Mesenchymal stem cell (in vitro differentiated cells and primary cell): Measurements from ENCODE around the gene ADPRS.

Experiments
- DNase-seq: peaks from one replicate; pipeline ENCODE4 v3.0.0-alpha.2; 2013
- H2AFZ ChIP-seq: one replicate; pipeline ENCODE4 v1.6.1; 2013; ENCODE audit warnings: low read depth, mild to moderate bottlenecking, control low read depth, inconsistent platforms, low read length, moderate library complexity
- H2AK5ac ChIP-seq: 2 replicates; pipeline ENCODE4 v1.6.1; 2013; ENCODE audit warnings: low read length, moderate library complexity, mild to moderate bottlenecking, inconsistent platforms; ENCODE audit not compliant: severe bottlenecking
- H2BK120ac ChIP-seq: one replicate; pipeline ENCODE4 v1.6.1; 2013; ENCODE audit warnings: low read depth, mild to moderate bottlenecking, inconsistent platforms, low read length, moderate library complexity
- H2BK12ac ChIP-seq, 2 experiments: one replicate each; pipeline ENCODE4 v1.6.1; 2013; ENCODE audit warnings: inconsistent platforms in 2 of 2, low read length in 2 of 2, mild to moderate bottlenecking in 2 of 2, moderate library complexity in 2 of 2, control low read depth in 1 of 2
- H2BK15ac ChIP-seq: one replicate; pipeline ENCODE4 v1.6.1; 2013; ENCODE audit warnings: mild to moderate bottlenecking, low read depth, inconsistent platforms; ENCODE audit not compliant: poor library complexity, severe bottlenecking
- H2BK5ac ChIP-seq: 2 replicates; pipeline ENCODE4 v1.6.1; 2013; ENCODE audit warnings: low read depth, mild to moderate bottlenecking, low read length, control low read depth, inconsistent platforms; ENCODE audit not compliant: poor library complexity, severe bottlenecking
- H3K14ac ChIP-seq, 2 experiments: one replicate each; pipeline ENCODE4 v1.6.1; 2013; ENCODE audit warnings: inconsistent platforms in 2 of 2, low read length in 2 of 2, control low read depth in 1 of 2, mild to moderate bottlenecking in 1 of 2, moderate library complexity in 1 of 2
- H3K18ac ChIP-seq, 2 experiments: one replicate each; pipeline ENCODE4 v1.6.1; 2013; ENCODE audit warnings: inconsistent platforms in 2 of 2, low read length in 2 of 2, control low read depth in 1 of 2, low read depth in 1 of 2, mild to moderate bottlenecking in 1 of 2
- H3K23ac ChIP-seq, 2 experiments: one replicate each; pipeline ENCODE4 v1.6.1; 2013; ENCODE audit warnings: inconsistent platforms in 2 of 2, low read length in 2 of 2, mild to moderate bottlenecking in 2 of 2, moderate library complexity in 2 of 2, control low read depth in 1 of 2
- H3K27ac ChIP-seq: 2 replicates; pipeline ENCODE4 v1.5.1; 2013; ENCODE audit warnings: mild to moderate bottlenecking, moderate library complexity, low read length, control low read depth, inconsistent platforms; ENCODE audit not compliant: poor library complexity, severe bottlenecking
- H3K27me3 ChIP-seq, 2 experiments: 2 replicates each; pipeline versions ENCODE4 v1.6.1 to v1.7.0; 2013; ENCODE audit warnings: low read length in 2 of 2, mild to moderate bottlenecking in 2 of 2, moderate library complexity in 2 of 2, control low read depth in 1 of 2, inconsistent platforms in 1 of 2; ENCODE audit not compliant: control insufficient read depth in 1 of 2, insufficient read depth in 1 of 2
- H3K36me3 ChIP-seq, 2 experiments: 2 replicates each; pipeline versions ENCODE4 v1.6.1 to v1.7.0; 2013; ENCODE audit warnings: low read length in 2 of 2, control low read depth in 1 of 2, inconsistent platforms in 1 of 2, low read depth in 1 of 2, mild to moderate bottlenecking in 1 of 2; ENCODE audit not compliant: insufficient read depth in 2 of 2, control insufficient read depth in 1 of 2
- H3K4ac ChIP-seq, 2 experiments: one replicate each; pipeline ENCODE4 v1.6.1; 2013; ENCODE audit warnings: inconsistent platforms in 2 of 2, low read length in 2 of 2, mild to moderate bottlenecking in 2 of 2, moderate library complexity in 2 of 2, control low read depth in 1 of 2, low read depth in 1 of 2
- H3K4me1 ChIP-seq: 2 replicates; pipeline ENCODE4 v1.6.1; 2013; ENCODE audit warnings: low read depth, low read length, control low read depth; ENCODE audit not compliant: control insufficient read depth, insufficient read depth
- H3K4me2 ChIP-seq: 2 replicates; pipeline ENCODE4 v1.6.1; 2013; ENCODE audit warnings: low read length, mild to moderate bottlenecking, inconsistent platforms; ENCODE audit not compliant: poor library complexity, severe bottlenecking
- H3K4me3 ChIP-seq, 2 experiments: 2 replicates each; pipeline versions ENCODE4 v1.5.1 to v1.7.0; 2013; ENCODE audit warnings: low read length in 2 of 2, mild to moderate bottlenecking in 2 of 2, control low read depth in 1 of 2, low read depth in 1 of 2; ENCODE audit not compliant: insufficient read depth in 1 of 2
- H3K79me1 ChIP-seq: replicated peaks from 2 replicates; pipeline ENCODE4 v1.6.1; 2013; ENCODE audit warnings: mild to moderate bottlenecking, control low read depth, low read length, inconsistent platforms; ENCODE audit not compliant: poor library complexity, severe bottlenecking
- H3K9ac ChIP-seq: 2 replicates; pipeline ENCODE4 v1.7.0; 2013; ENCODE audit warnings: mild to moderate bottlenecking, low read length, moderate library complexity
- H3K9me3 ChIP-seq: 2 replicates; pipeline ENCODE4 v1.7.0; 2013; ENCODE audit warnings: mild to moderate bottlenecking, low read length; ENCODE audit not compliant: control insufficient read depth
- H4K8ac ChIP-seq: one replicate; pipeline ENCODE4 v1.6.1; 2013; ENCODE audit warnings: inconsistent platforms, mild to moderate bottlenecking, low read length, moderate library complexity
- H4K91ac ChIP-seq: one replicate; pipeline ENCODE4 v1.6.1; 2013; ENCODE audit warnings: mild to moderate bottlenecking, low read length, inconsistent platforms
- WGBS: methylation state at CpG from one replicate; pipeline ENCODE4 v1.1.7; 2013; ENCODE audit warnings: mixed read lengths; 5-methylcytosine and 5-hydroxymethylcytosine counted together

ADPRS gene

DNA sequence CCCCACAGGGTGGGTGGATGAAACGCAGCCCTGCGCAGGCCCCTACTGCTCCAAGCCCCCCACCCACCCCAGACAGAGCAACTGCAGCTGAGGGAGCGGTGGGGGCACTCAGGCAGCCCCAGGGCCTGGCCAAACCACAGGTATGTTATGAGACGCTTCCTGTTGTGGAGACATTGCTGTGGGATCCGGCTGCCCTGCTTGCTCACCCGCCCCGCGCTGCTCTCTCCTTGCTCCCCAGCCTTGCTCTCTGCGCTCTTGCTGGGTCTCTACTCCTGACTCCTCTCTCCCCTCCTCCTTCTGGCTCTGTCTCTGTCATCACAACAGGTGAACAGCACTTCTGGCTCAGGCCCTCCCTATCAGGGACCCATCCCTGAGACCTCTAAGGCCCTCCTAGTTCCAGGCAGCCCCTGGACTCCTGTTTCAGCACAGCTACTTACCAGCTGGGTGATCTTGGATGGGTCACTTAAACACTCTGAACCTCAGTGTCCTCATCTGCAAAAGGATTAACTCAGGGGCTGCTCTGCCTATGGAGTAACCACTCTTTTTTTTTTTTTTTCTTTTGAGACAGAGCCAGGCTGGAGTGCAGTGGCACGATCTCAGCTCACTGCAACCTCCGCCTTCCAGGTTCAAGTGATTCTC is 20.5 kb downstream of the ADPRS start:
- peak overlapping the region; percentile 70 for H4K91ac ChIP-seq
- H3K4me3 ChIP-seq, result no peak overlapping the region
- peak overlapping the region in 1 of 2 experiments; percentile 17 for H3K4ac ChIP-seq
- peak overlapping the region; percentile 93 for H2AK5ac ChIP-seq
- H4K8ac ChIP-seq, result peak overlapping the region; percentile 27
- peak overlapping the region; percentile 84 for H2BK5ac ChIP-seq
- peaks cover 35% of the 10 kb centered on the region for H3K4me1 ChIP-seq
- no peak overlapping the region for H3K23ac ChIP-seq
- H3K27ac ChIP-seq, result peak overlapping the region; percentile 93
- DNase-seq, result peak; percentile 69
- no peaks in the 10 kb centered on the region for H3K9me3 ChIP-seq
- H3K36me3 ChIP-seq, result peaks cover 3 to 9% of the 10 kb centered on the region in 2 experiments
- H2BK12ac ChIP-seq, result peak overlapping the region in 1 of 2 experiments; percentile 45
- H3K27me3 ChIP-seq, result no peaks in the 10 kb centered on the region
- H3K18ac ChIP-seq, result peak overlapping the region; percentile 16 to 26
- no peak overlapping the region for H2BK15ac ChIP-seq
- H3K14ac ChIP-seq, result no peak overlapping the region
- peak overlapping the region; percentile 22 for H3K9ac ChIP-seq
- WGBS, result 56% methylated on average over 9 of the region's 11 CpGs
- no peak overlapping the region for H2BK120ac ChIP-seq
- H3K4me2 ChIP-seq, result peak overlapping the region; percentile 24
- no peak overlapping the region for H2AFZ ChIP-seq
- no peaks in the 10 kb centered on the region for H3K79me1 ChIP-seq

DNA sequence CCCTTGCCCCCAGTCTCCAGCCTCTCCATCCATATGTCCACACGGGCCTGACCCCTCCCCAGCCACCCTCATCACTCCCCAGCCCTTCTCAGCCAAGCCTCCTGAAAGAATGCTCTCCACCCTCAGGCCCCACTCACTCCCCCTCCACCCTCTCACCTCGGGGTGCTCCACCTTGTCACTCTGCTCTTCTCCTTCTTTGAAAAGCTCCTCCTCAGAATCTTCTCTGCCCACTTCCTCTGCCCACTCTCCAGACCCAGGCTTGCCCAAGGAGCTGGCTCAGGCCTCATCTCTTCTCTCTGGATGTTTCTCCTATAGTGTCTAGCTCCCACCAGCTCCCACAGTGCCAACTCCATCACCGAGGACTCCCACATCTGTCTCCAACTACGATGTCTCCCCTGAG is 22.5 kb downstream of the ADPRS start:
- peaks cover 8 to 9% of the 10 kb centered on the region in 2 experiments for H3K36me3 ChIP-seq
- H3K9ac ChIP-seq, result no peak overlapping the region
- H3K4me3 ChIP-seq, result no peak overlapping the region
- H3K18ac ChIP-seq, result no peak overlapping the region
- DNase-seq, result no peak
- no peaks in the 10 kb centered on the region for H3K79me1 ChIP-seq
- H3K4me1 ChIP-seq, result peaks cover 52% of the 10 kb centered on the region
- no peak overlapping the region for H2BK5ac ChIP-seq
- no peak overlapping the region for H2BK15ac ChIP-seq
- no peak overlapping the region for H2BK12ac ChIP-seq
- no peak overlapping the region for H3K4ac ChIP-seq
- no peak overlapping the region for H4K91ac ChIP-seq
- no peak overlapping the region for H3K14ac ChIP-seq
- no peaks in the 10 kb centered on the region for H3K27me3 ChIP-seq
- no peak overlapping the region for H3K23ac ChIP-seq
- H3K4me2 ChIP-seq, result no peak overlapping the region
- H2AFZ ChIP-seq, result no peak overlapping the region
- H2BK120ac ChIP-seq, result no peak overlapping the region
- H4K8ac ChIP-seq, result no peak overlapping the region
- 87% methylated on average over 4 of the region's 4 CpGs for WGBS
- H2AK5ac ChIP-seq, result peak overlapping the region; percentile 83
- H3K27ac ChIP-seq, result no peak overlapping the region
- no peaks in the 10 kb centered on the region for H3K9me3 ChIP-seq

DNA sequence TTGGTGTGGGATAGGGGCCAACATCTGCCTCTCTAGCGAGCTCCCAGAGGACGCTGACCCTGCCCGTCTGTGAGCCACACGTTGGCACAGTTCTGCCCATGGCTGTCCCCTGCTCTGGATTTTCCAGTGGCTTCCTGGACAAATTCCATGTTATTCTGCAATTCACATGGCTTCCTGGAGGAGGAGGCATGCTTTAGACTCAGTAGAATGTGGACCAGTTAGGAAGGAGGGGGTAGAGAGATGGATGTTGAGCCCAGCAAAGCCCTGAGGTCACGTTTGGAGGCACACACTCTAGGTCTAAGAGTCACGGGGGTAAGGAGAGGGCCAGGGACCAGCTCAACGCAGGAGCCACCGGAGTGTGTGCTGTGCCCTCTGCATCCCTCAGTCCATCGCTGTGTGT is 24.1 kb downstream of the ADPRS start:
- Histone ChIP-seq H2AFZ (no peak overlapping the region), H3K9ac (no peak overlapping the region), H2BK120ac (no peak overlapping the region), H4K8ac (no peak overlapping the region), H3K4me1 (peaks cover 49% of the 10 kb centered on the region), H2BK15ac (no peak overlapping the region), H2AK5ac (no peak overlapping the region), H3K14ac (no peak overlapping the region), H2BK5ac (no peak overlapping the region), H3K4me2 (no peak overlapping the region), H3K9me3 (no peaks in the 10 kb centered on the region), H3K4ac (no peak overlapping the region), H3K18ac (no peak overlapping the region), H4K91ac (no peak overlapping the region), H3K27ac (no peak overlapping the region), H3K23ac (no peak overlapping the region), H3K4me3 (no peak overlapping the region), H2BK12ac (no peak overlapping the region), H3K79me1 (no peaks in the 10 kb centered on the region), H3K36me3 (peaks cover 8 to 9% of the 10 kb centered on the region in 2 experiments), H3K27me3 (no peaks in the 10 kb centered on the region)
- no peak for DNase-seq
- 89% methylated on average over 9 of the region's 9 CpGs for WGBS

DNA sequence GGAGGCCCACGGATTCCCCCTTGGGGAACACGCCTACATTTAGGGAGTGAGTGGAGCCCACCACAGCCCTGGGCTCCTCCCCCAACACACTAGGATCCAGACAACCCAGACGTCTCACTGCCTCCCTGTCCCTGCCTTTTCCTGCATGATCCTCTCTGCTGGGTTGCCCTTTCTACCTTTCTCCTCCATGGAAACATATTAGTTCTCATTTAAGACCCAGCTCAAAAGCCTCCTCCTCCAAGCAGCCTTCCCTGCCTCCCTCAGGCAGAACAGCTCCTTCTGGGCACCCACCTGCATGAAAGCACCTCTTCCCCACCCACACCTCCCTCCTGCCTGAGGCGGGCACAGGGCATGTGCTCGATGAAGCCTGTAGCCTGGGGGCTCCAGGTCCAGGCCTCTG is 25.7 kb downstream of the ADPRS start:
- Histone ChIP-seq H3K23ac (no peak overlapping the region), H4K91ac (no peak overlapping the region), H3K4ac (no peak overlapping the region), H3K27ac (no peak overlapping the region), H3K36me3 (peaks cover 8 to 9% of the 10 kb centered on the region in 2 experiments), H2BK5ac (no peak overlapping the region), H3K4me3 (no peak overlapping the region), H3K79me1 (no peaks in the 10 kb centered on the region), H4K8ac (no peak overlapping the region), H2AFZ (no peak overlapping the region), H2BK15ac (no peak overlapping the region), H3K18ac (no peak overlapping the region), H3K4me1 (peaks cover 47% of the 10 kb centered on the region), H3K14ac (no peak overlapping the region), H2AK5ac (peak overlapping the region; percentile 83), H3K4me2 (no peak overlapping the region), H2BK120ac (no peak overlapping the region), H3K9me3 (no peaks in the 10 kb centered on the region), H3K9ac (no peak overlapping the region), H3K27me3 (no peaks in the 10 kb centered on the region), H2BK12ac (no peak overlapping the region)
- WGBS, result 72% methylated on average over 5 of the region's 5 CpGs
- DNase-seq, result no peak
